GM19372 (cell line): ENCODE results near the gene PIGC.

Experiments used
- ATAC-seq: cut with Tn5 transposase; IDR thresholded peaks from one replicate; pipeline ENCODE4 v1.9.1; 2021; ENCODE audit warnings: mild to moderate bottlenecking, low read depth, moderate library complexity; ENCODE audit not compliant: unreplicated experiment

PIGC gene

GRCh38 chr1:172400722-172401105 is 43.2 kb downstream of the PIGC start:
- ATAC-seq = no peak

DNA sequence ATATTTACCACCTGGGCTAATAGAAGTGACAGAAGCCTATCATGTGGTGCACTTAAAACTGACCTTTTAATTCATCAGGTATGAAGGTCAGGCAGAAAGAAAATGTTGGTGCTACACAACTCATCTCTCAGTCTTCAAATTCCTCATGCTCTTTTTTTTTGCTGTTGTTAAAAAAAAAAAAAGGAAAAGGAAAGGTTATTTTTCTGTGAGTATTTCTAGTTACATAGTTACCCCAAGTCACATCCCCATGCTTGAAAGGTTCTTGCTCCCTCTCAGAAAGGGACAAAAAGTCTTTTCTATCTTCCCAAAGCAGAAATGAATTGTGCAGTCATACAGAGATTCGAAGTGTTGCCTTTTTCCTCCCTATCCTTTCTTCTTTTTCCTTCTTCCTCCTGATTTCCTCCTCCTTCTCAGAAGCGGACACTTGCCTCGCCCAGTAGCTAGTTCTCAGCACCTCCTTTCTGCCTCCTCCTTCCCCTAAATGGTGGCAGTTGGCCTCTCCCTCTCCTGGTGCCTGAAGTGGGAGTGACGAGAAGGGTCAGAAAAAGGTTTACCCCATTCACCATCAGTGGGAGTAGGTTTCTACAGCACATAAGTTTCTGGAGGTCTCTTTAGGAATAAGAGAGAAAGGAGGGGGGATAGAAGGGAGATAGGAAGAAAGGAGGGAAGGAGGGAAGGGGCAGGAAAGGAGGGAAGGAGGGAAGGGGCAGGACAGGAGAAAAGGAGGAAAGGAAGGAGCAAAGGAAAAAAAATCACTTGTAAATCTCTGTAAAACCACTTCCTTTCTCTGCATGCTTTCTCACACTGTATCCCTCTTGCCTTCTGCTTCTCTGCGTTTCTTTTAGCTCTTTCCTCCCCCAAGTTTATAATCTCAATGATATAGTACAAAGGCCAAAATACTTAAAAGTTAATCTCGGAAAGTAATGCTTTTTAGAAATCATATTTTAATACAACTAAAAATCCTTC is 43.8 kb downstream of the PIGC start:
- ATAC-seq = no peak

- ATAC-seq = no peak
These were observed 44.7 kb downstream of the PIGC start for GRCh38 chr1:172398970-172399755.

DNA sequence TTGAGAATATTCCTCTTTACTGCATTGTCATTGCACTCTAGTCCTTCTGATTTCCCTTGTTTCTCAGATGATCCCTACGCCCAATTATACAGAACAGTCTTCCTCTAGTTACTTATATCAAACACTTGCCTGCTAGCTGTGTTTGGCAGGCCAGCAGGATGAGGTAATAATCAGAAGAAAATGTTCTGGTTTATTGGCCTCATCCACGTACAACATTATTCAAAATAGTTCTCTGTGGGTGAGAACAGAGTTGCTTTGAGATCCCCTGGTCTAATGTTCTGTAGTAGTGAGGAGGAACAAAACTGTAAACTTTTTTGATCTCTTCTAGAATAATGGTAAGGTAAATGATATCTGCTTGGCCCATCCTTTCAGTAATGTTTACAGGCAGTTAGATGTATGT is 45.7 kb downstream of the PIGC start:
- no peak for ATAC-seq

DNA sequence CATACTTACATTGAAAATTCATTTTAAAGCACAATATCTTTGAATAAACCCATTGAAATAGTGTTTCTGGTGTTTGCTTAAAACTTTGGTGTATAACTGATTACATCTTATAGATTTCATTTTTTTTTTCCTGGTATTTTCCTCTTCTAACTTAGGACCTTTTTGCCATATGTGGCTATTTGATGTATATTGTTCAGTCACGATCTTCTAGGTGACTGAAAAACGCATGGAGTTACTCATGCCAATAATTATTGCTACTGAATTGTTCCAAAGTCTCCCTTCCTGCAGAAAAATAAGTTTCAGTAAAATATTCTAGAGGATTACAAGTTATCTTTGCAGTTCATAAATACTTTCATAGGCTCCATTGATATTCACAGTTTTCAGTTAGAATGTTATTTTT is 46.2 kb downstream of the PIGC start:
- no peak for ATAC-seq

DNA sequence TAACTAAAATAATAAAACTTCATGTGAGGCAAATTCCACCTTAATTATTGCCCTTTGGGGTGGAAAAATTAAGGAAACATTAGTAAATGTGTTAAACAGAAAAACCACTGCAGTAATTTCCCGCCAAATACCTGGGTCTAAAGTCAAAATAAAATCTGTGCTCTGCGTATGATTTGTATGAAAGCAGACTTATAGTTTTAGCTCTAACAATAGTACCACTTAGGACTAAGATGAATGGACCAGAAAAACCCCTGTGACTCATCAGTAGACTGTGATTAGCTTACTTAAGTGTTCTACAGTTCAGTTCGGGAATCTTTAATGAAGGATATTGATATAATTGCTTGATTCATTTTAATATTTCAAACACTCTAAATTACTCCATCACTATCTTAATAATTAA is 46.6 kb downstream of the PIGC start:
- no peak for ATAC-seq

- no peak for ATAC-seq
These were observed 48.3 kb downstream of the PIGC start for GRCh38 chr1:172395576-172395975.

- no peak for ATAC-seq
These were observed 49.1 kb downstream of the PIGC start for GRCh38 chr1:172394811-172395210.

GRCh38 chr1:172394141-172394751 is 49.6 kb downstream of the PIGC start:
- peak; percentile 78 for ATAC-seq

DNA sequence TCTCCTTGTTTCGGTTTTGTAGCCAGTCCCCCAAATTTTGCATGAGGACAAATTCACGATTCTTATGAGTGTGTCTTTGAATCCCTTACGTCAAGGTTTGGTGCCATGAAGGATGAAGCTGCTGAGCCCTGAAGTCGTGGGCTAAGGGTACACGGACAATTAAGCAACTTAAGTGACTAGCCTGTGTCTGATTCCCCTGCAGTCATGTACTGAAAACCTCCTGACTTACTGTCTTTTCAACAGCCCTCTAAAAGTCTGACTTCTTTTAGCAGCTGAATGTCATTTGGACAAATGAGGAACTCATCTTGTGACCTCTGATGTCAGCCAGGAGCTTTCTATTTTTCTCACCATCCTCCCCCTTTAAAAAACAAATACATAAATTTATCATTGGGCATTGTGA is 50.5 kb downstream of the PIGC start:
- no peak for ATAC-seq

DNA sequence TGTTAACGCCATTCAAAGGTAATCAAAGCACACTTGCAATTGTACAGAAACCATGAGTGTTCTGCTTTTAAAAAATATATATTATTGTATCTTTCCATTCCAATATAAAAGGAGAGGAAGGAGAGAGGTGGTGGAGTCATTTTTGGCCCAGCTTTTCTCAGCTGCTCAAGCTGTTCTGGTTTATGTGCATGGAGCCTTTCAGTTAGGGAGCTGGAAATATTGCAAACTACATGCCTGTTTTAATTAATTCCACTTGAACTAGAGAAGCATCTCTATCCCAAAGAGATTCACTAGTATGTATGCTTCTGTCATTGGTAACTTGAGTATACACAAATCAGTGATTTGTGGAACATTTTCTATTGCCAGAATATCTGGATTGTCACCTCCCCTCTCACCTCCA is 51.9 kb downstream of the PIGC start:
- no peak for ATAC-seq
